ENCODE data around the gene SUGCT.

SUGCT gene

DNA sequence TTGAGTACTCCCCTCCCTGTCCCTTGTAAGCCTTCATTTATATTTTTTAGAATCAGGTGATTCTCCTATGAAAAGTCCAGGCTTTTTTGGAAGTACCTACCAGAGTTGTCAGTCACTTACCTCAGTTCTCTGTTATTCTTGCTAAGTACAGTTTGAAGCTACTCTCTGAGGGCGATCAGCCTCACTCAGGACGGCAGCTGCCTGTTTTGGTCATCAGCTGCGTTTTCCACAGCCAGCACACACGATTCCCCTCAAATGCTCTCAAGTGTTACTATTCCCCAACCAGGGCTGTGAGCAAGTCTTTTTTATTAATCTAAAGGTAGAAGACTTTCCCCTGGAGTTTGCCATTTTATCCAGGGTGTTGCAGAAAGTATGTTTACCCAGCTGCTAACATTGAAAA lies 328.6 kb downstream of the SUGCT start:
- DNase-seq (ENCODE audit: low read depth in 2 of 2, low spot score in 1 of 2), result no peak

DNA sequence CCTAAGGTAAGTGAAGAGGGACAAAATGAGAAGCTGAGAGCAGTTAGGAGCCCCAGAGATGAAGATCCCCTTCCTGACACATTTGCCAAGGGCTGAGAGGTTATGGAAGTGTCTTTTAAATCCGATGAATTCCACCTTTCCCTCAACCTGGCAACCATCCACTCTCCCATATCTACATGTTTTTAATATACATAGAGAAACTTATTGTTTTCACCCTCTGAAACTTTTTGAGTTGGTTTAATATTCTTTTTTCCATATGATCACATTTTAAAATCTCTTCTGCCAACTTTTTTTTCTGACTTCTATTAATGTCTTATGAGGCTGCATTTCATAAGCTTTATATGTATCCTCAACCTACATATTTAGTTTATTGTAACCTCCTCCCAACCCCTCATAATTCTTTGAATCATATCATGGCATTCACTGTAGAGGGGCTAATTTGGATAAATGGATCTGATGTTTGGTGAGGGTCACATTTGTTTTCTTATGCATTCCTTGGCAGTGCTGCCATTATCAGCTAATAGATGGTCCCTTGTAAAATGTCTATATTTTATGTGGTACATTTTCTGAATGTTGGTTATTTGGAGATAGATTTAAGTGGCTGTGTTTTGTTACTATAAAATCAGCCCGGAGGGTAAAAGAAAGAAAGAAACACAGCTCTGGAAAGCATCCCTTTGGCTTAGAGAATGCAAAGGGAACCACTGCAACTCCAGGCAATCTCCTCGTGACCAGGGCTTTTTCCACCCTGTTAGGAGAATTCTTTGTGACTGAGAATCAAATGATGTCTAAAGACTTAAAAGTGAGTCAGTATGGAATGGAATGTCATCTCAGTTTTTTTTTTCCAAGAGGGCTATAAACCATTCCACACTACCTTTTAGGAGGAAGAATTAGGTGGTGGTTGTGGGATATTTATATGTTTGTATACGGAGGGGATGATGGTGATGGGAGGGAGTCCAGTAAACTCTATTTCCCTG lies 334.4 kb downstream of the SUGCT start:
- DNase-seq (ENCODE audit: low read depth in 2 of 2, low spot score in 1 of 2), result no peak

DNA sequence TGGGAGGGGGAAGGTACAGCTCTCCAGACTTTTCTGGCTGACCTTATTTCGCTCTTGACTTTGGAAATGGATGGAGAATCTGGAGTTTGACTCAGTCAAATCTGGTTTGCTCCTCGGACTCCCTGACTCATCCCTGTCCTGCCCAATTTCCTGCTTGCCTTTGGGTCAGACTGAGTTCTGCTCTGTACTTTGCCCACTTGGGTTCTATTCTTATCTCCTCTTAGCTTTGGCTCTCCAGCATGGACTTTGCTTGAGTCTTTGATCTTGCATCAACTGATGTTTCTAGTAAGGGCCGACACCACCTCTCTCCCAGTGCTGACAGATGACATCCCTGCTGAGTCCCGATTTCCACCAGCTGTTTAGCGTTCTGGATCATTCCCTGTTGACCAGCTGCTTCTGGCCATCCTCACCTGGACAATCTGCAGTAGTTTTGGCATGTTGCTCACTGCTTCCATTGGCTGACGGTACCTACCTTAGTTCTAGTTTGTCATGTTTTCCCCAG lies 335.3 kb downstream of the SUGCT start:
- no peak for DNase-seq (ENCODE audit: low read depth in 2 of 2, low spot score in 1 of 2)

DNA sequence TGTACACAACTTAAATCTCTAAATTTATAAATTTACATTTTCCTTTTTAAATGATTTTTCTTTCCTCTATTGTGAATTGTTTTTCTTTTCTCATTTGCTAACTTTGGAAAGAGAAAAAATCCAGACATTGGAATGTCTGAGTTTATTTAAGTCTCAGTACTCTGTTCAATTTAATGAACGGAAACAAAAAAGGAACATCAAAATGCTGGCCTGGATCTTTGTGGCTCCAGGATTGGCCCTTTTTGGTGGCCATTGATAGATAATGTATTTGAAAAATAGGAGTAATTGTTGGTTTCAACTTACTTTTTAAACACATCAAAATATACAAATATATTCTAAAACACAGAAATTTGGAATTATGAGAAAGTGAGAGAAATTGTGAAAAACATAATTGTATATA lies 336.0 kb downstream of the SUGCT start:
- no peak for DNase-seq (ENCODE audit: low read depth in 2 of 2, low spot score in 1 of 2)

DNA sequence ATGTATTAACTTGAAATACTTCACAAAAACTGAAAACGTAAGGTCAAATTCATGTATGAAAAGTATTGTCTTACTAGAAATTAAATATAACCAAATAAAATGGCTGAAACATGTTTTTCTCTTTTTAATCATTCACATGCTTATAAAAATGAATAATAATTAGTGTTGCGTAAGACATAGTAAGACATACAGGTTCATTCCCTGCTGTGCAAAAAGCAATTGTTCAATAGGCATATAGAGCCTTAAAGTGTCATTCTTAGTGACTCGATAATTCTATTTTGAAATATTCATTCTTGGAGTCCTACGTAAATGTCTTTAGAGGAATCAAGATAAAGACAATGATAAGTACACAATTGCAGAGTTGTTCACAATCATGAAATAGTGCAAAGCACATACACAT lies 337.1 kb downstream of the SUGCT start:
- DNase-seq (ENCODE audit: low read depth in 2 of 2, low spot score in 1 of 2), result no peak

DNA sequence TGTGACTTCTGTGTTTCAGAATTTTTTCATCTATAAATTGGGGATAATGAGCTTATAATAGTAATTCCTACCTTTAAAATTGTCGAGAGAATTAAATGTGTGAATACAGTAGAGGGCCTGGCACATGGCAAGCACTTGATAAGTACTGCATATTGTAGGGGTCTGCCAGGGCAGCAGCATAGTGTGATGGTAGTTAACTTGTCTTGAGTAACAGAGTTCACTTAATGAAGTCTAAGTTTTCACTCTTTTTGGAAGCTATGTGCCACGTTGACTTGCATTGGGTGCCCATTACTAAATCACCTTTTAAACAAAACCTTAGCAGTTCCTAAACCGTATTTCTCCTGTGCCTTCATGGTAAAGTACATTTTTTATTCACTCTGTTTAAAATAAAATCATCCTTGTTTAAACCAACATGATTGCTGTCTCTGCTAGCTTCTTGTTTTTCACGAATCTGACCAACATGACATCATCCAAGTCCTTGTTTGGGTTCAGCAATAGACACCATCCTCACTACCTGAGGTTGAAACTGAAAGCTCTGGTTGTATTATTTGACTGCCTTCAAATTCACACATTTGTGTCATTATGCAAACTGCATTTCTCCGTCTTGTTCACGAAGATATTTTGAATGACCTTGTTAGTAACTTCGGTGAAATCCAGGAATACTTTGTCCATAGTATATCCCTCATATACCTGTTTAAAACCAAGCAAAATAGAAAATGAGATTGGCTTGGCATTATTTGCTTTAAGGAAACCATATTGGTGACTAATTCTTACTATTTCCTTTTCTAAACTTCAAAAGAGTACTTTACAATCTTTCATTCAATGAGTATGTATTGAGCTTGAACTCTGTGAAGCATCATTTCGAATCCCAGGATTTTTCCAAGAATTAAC lies 340.2 kb downstream of the SUGCT start:
- no peak for DNase-seq (ENCODE audit: low read depth in 2 of 2, low spot score in 1 of 2)

DNA sequence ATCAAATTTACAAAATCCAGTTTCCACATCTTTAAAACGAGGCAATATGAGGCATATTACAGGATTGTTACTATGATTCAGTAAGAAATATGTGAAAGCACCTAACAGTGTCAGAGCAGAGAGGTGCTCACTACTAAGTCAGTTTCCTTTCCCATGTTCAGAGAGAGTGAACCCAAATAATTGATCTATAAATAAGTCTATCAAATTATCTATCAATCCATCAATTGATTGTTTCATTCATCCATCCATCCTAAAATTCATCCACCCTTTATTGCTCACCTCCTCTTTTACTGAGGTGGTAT lies 340.8 kb downstream of the SUGCT start:
- no peak for DNase-seq (ENCODE audit: low read depth in 2 of 2, low spot score in 1 of 2)

DNA sequence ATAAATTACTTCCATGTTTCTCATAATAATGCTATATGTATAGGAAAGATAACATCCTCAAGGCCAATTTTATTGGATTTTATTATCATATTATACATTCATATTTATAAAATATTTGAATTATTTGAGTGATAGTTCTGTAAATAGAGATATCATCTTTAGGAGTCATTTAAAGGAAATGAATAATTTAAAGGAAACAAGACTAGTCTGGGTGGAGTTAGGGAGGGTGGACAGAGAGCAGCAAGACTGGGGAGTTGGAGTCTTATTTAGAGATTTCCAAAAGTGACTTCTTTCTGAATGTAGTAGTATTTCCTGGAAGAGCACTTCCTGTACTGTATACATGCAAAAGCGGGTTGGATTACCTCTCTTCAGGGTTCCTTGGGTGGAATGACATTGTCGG lies 342.3 kb downstream of the SUGCT start:
- no peak for DNase-seq (ENCODE audit: low read depth in 2 of 2, low spot score in 1 of 2)

DNA sequence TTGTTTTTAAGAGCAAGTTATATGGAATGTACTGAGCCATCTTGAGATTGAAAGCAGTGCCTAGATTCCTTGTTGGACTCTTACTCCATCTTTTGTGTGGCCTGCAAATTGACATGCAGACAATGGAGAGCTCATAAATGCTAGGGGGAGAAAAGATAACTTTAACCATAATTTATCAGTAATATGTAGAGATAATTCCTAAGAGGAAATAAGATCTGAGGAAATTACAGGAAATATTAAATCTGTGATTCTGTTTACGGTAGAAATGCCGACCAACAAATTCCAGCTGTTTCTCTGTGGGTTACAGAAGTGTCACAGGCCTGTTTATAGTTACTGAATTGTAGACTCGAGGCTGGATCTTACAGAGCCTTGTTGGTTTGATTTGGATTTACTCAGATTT lies 348.0 kb downstream of the SUGCT start:
- no peak for DNase-seq (ENCODE audit: low read depth in 2 of 2, low spot score in 1 of 2)

DNA sequence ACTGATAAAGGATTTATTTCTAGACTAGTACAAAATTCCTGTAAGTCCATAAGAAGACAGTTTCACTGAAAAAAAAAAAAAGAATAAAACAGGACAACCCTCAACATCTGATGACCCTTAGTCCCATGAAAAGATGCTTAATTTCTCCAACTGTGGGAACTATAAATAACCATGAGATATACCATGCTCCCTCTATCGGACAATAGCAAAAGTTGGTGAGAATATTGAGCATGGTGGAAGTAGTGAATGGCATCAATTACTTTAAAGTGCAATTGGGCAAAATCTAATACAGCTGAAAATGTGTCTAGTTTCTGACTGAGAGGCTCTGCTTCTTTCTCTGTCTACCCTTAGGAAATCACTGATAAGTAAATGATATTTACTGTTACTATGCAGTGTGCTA lies 348.8 kb downstream of the SUGCT start:
- no peak for DNase-seq (ENCODE audit: low read depth in 2 of 2, low spot score in 1 of 2)

DNA sequence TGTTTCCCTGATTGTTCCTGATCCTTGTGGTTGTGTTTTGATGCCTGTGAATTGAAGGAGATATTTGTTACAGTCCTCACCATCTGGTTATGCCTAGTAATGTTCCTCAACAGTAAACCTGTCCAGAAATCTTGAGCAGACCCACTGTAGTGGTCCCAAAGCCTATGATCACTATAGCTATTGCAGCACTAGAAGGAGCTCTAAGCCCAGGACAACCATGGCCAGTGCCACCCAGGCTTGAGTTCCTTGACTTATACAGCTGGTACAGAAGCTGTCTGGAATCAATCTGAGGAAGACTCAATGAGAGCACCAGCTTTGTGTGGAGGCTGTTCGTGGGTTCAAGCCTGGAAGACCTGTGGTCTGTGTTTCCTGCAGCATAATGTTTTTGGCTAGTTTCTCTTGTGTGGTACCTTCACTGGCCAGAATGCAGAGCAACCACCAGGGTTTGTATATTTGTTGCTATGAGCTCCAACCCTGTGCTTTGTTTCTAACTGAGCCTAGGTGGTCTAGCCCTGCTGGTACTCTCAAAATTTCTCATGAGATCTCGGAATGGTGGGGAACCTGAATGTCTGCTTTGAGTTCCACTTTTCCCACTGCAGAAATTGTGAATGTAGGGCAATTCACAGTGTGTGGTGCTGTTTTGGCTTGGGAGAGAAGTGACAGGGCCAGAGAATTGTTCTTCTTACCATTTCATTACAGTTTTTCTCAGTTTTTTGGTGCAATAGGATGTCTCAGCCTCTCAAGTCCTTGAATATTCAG lies 355.2 kb downstream of the SUGCT start:
- no peak for DNase-seq (ENCODE audit: low read depth in 2 of 2, low spot score in 1 of 2)

DNA sequence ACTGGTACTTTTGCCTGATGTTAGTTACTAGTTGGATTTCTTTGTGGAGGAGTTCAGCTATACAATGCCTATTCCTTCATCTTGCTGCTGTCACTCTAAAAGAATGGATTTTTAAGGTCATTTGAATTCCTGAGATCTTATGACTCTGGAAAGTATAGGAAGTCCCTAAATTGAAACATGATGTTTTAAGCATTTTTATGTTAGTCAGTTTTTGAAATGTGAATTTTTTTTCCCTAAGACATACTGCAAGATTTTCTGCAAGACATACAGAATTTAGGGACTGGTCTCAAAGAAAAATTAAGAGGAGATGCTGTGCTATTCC lies 355.8 kb downstream of the SUGCT start:
- DNase-seq (ENCODE audit: low read depth in 2 of 2, low spot score in 1 of 2), result no peak

DNA sequence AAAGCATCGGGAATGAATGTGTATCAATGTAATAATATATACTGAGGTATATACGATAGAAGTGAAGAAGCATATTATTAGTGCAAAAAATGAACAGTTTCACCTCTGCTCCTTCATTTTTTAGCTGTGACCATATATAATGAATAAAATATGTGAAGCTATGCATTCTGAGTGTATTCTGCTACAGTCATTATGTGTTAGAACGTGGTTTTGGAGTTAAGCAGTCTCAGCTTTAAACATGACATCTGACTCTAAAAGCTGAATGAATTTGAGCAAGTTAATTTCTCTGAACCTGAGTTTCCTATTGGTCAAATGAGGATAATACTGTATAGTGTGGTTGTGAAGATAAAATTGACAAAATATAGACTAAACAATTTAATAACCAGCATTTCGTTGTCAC lies 358.1 kb downstream of the SUGCT start:
- DNase-seq (ENCODE audit: low read depth in 2 of 2, low spot score in 1 of 2), result no peak

DNA sequence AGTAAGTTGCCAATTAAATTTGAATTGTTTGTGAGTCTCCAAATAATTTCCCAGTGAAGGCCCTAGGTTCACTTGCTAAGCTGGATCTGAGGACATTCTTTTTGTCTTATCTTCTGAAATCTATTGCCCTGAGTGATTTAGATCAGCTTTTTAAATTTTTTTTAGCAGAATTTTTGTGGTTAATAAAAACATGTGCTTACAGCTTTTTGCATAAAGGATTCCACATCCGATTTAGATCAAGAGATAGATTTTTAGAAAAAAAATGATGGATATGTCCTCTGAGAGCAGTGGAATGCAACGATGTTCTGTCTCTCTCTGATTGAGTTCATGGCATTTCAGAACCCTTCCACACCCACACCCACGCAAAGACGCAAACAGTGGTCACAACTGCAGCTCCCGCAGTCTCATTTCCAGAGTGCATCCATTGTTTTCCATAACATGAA lies 358.8 kb downstream of the SUGCT start:
- no peak for DNase-seq (ENCODE audit: low read depth in 2 of 2, low spot score in 1 of 2)

DNA sequence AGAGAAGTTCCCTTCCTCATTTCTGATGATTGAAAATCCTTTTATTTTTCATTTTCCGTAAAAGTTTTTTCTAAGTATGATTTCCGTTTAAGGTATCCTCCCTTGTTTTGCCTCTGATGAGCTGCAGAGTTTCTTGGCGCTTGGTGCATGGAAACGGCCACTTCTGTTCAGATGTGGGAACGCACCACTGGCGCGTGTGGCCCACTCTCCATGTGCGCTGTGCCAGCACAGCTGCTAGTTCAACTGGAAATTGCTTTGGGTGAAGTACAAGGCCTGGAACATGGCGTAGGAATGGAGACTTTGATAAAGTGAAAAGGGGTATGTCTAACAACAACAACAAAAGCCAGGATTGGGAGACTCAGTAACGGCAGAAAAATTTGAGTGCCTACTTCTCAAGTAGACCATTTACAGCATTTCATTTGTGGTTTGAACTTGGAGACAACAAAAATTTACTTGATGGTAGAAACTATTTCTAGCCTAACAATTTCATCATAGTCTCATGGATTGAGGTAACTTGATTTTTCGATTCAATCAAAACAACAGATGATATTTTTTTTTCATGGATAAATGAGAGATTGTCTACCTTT lies 364.2 kb downstream of the SUGCT start:
- no peak for DNase-seq (ENCODE audit: low read depth in 2 of 2, low spot score in 1 of 2)

DNA sequence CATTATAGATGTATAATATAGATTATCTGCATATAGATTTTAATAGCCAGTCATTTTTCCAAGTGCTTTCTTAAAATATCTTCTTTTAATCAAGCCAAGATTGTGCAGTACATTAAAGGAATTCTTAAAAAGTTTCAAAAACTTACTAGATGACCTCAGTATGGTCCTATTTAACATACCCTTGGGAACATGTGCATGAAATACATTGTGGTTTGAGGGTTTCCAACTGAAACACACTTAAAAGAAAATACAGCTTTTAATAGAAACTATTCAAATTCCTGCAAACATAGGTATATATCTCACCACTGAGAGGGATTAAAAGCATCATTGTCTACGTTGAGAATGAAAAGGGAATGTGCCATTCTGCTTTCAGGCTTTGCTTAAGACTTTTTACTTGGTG lies 364.9 kb downstream of the SUGCT start:
- DNase-seq (ENCODE audit: low read depth in 2 of 2, low spot score in 1 of 2), result no peak

DNA sequence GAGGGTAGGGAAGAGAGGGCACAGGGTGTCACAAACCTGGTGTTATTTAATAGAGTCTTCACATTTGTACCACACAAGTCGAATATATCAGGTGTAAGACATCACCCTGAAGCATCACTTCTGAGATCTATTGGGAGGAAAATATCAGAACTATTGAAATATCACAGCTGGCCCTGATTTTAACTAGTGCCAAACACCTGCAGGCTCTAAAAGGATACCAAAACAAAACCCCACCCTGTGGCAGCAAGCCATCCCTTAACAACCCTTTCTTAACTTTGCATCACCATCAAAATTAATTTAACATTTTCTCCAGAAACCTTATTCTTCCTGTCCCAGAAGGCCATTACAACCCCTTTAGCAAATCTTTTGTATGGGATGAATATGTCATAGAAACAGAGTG lies 365.4 kb downstream of the SUGCT start:
- no peak for DNase-seq (ENCODE audit: low read depth in 2 of 2, low spot score in 1 of 2)

DNA sequence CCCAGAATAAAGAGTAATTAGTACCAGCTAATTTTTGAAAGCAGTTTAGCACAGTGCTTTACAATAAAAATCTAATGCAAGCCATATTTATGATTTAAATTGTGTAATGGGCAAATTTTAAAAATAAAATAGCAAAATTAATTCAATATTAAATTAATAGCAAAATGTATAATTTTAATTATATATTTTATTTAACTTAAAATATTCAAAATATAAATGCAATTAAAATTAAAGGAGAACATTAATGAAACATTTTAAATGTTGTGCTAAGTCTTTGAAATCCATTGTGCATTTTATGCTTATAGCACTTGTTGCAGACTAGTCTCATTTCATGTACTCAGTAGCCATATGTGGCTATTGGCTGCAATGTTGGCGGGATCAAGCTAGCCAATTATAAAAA lies 367.6 kb downstream of the SUGCT start:
- no peak for DNase-seq (ENCODE audit: low read depth in 2 of 2, low spot score in 1 of 2)

DNA sequence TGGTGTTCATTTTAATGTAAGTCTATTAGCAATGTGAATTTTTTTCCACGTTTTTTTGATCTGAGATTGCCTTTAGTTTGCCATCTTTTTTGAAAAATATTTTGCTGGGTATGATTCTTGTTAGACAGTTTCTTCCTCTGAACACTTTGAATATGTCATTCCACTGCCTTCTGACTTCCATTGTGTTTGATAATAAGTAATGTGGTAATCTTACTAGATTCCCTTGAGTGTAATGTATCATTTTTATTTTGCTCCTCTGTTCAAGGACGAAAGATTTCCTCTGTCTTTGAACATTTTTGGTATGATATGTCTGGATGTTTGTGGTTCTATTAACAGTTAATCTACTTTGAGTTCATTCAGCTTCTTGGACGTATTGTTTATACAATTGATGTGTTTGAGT lies 371.4 kb downstream of the SUGCT start:
- no peak for DNase-seq (ENCODE audit: low read depth in 2 of 2, low spot score in 1 of 2)

DNA sequence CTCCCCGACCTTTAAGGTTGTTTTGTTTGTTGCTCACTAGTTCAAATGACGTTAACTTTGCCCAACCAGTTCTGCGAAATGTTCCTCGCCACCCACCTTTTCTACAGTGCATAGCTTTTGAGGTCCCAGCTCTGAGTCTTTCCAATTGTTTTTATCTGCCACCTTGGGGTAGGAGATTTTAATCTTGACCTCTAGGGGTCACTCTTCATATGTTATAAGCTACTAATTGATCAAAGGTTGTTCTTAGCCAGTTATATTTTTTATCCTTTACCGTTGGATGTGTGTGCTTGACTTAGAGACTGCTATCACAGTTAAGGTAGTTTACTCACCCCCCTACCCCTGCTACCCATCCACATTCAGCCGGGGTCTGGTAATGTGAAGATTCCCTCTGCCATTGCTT lies 372.4 kb downstream of the SUGCT start:
- DNase-seq (ENCODE audit: low read depth in 2 of 2, low spot score in 1 of 2), result no peak

All from stimulated activated CD8-positive, alpha-beta memory T cell treated with anti-CD3 and anti-CD28 coated beads, Interleukin-4, amount 100 ng/mL, for 1 hour (primary cell).